HG03469 (cell line): Measurements from ENCODE around the gene CHTOP.

Experiments used
- ATAC-seq: cut with Tn5 transposase; IDR thresholded peaks from one replicate; pipeline ENCODE4 v1.9.1; 2021; ENCODE audit warnings: mild to moderate bottlenecking, moderate library complexity, moderate number of reproducible peaks; ENCODE audit not compliant: unreplicated experiment

CHTOP gene

DNA sequence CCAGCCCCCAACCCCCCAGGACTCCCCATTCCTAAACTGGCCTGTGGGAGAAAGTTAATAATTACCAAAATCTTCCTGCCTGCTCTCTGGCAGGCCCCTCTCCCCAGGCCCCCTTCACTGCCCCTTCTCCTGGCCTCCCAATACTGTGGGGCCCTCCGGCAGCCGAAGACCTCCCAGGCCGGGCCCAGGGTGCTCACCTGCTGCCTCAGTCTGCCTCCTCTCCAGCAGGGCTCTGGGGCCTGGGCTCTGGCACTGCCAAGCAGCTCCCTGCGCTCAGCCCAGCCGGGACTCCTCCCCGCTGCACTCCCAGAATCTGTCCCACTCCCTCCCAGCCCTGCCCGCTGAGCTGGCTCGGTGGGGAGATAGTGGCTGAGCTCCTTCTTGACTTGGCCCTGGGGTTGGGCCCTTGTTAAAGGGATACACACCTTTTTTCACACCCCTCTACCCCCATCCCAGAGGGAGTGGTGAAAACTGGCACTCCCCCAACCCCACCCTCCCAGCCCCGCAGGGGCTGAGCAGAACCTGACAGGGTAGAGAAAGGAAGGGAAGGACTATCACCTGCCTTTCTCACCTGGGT, 21.0 kb upstream of the CHTOP start, which contains the start of gene S100A16:
TSS of gene S100A16 (minus strand) at position 383 of the 577 bp plus-strand sequence. CDS start 4,986 bp downstream, outside the sequence.
- ATAC-seq: no peak

GRCh38 chr1:153613406-153613805, 20.5 kb upstream of the CHTOP start:
- no peak for ATAC-seq

DNA sequence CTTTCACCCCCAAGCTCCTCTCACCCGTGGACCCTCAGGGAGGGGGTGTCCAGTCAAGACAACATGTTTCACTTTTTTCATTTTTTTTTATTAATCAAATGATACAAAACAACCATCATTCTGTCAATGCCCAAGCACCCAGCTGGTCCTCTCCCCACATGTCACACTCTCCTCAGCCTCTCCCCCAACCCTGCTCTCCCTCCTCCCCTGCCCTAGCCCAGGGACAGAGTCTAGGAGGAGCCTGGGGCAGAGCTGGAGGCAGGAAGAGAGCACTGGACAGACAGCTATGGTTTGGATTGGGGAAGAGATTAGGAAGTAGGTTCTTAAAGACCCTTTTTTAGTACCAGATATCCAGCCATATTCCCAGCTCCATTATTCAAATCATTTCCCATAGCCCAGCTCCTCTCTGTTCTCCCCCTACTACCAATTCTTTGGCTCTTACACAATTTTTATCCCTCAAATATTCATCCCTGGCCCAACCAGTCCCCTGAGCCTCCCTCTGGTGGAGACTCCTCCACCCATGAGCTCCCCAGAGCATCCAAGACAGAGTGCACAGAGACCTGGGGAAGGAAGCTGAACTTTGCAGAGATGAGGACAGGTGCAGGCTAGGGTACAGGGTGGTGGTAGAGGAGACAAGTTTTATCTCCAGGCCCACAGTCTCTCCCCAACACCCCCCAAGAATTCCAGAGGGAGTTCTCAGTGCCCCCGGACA, 19.5 kb upstream of the CHTOP start:
- no peak for ATAC-seq

GRCh38 chr1:153614906-153615305, 19.0 kb upstream of the CHTOP start:
- no peak for ATAC-seq

DNA sequence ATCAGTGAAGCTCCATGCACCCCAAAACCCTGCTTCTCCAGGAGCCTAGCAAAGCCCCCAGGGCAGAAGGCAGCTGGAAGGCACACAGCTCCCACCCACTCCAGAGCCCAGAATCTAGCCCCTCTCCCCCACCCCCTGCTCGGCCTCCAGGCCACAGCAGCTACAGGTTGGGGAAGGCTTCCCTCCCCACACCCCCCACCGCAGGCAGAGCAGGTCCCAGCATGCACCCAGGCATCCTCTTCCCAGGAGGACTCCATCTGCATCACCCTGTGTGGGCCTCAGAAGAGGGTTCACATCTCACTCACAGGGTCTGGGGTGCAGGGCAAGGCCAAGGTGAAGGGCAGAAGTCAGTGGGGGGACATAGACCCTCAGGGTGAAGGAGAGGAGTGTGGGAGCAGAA, 18.5 kb upstream of the CHTOP start:
- no peak for ATAC-seq

DNA sequence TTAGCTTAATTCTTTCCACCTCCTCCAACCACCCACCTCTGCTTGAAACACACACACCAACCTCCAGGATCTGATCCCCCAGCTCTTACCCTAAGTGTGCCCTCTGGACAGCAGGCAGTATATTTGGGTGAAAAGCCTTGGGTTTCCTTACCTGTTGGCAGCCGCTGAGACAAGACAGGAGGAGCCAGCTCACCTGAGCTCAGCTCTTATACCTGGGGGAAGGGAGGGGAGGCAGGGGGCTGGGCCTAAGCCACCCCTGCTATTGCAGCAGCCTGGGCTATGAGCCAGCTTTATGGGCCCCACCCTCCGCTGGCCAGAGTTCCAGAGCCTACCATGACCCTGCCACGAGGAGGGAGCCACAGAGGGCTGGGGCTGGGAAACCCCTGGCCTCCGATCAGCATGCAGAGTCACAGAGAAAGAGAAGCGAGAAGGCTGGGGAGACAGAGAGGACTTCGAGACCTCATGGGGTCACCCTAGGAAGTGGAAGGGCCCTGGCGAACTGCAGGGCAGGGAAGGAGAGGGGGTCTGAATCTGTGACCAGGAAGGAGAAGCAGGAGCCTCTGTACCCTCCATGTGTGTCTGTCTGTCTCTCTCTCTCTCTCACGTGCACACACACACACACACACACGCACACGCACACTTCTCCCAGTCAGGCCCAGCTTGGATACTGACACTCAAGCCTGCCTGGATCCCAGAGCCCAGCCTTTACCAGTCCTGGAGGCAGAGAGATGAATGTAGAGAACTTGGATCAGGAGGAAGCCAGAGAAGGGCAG, 17.5 kb upstream of the CHTOP start, which contains the start of gene S100A14:
TSS of gene S100A14 (minus strand) at position 182 of the 773 bp plus-strand sequence. CDS start 467 bp downstream, outside the sequence.
- ATAC-seq: no peak

DNA sequence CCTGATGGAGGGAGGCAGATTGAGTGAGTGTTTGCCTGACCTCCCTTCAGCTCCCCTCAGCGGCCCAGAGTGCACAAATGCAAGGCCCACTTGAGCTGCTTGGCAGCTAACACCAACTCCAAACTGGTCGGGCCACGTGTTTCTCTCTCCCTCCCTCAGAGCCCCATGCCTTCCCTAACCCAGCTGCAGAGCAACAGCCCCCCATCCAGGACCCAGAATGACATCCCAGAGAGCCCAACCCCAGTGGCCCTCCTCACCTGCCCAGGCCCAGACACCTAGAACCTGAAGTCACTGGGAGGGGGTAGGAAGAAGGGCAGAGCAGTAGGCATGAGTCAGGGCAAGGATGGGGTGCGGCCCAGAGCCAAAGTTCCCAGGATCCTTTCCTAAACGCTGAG, 17.0 kb upstream of the CHTOP start:
- ATAC-seq: no peak

GRCh38 chr1:153617663-153618062, 16.2 kb upstream of the CHTOP start:
- ATAC-seq: no peak

DNA sequence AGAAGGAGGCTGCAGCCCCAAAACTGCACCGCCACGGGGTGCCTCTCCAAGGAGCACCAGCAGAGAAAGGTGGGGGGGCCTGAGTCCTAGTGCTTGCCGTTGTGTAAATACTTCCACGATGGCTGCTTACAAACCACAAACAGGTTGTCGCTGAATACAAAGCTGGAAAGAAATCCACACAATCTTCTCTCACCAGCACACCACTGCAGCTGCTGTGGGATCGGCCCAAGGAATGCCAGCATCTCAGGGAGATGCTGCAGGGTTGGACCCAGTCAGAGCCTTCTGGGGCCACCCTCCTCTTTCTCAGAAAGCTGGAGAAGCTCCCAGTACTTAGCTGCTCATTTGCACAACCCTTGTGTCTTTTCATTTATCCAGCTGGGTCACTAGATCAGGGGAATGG, 14.7 kb upstream of the CHTOP start:
- no peak for ATAC-seq

DNA sequence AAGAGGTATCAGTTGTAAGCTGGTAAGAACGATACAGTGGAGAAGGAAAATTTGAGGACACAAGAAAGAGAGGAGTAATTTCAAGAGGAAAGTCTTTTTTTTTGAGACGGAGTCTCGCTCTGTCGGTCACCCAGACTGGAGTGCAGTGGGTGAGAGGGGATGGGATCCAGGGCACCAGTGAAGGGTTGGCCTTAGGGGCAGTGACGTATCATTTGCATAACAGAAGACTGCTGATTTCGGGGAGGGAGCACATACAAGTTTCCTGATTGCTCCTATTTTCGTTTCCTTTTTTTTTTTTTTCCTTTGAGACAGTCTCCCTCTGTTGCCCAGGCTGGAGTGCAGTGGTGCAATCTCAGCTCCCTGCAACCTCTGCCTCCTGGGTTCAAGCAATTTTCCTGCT, 10.8 kb upstream of the CHTOP start:
- no peak for ATAC-seq

- no peak for ATAC-seq
These were observed 8.8 kb upstream of the CHTOP start for GRCh38 chr1:153624965-153625611.

GRCh38 chr1:153626477-153626903, 7.4 kb upstream of the CHTOP start:
- no peak for ATAC-seq

DNA sequence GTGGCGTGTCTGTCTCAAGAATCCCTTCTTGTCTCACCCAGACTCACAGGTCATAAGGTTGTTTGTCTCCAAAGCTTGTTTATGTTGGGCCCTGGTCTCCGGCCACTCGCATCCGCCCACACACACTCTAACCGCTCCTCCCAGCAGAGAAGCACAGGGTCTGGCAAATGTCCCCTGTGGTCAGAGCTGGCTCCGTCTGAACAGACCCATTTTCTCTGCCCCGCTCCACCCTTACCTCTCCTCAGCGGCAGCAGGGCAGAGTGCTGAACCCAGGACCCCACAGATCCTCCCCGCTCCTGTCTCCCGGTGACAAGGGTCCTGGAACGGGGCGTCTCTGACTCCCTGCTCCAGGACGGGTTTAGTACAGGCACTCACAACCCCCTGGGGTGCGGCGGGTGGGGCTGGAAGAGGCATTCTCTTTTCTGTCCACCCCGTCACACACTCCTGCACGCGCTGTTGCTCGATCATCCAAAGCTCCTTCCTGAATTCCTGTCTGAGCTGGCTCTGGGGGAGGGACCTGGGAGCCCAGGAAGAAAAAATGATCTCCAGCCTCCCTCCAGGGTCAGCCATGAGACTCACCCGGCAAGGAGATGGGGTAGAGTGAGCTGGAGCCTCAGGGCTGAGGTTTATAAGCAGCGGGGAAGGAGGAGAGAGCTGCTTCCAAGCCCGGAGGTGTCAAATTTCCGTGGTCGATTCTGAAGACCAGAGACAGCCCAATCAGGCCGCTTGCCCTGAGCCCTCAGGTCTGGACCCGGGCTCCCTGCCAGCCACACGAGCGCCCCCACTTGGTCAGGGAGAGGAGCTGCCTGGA, 6.8 kb upstream of the CHTOP start, which contains the start of gene S100A13:
TSS of gene S100A13 (minus strand) at position 602 of the 811 bp plus-strand sequence. CDS start 1,033 bp downstream, outside the sequence.
- ATAC-seq: no peak

DNA sequence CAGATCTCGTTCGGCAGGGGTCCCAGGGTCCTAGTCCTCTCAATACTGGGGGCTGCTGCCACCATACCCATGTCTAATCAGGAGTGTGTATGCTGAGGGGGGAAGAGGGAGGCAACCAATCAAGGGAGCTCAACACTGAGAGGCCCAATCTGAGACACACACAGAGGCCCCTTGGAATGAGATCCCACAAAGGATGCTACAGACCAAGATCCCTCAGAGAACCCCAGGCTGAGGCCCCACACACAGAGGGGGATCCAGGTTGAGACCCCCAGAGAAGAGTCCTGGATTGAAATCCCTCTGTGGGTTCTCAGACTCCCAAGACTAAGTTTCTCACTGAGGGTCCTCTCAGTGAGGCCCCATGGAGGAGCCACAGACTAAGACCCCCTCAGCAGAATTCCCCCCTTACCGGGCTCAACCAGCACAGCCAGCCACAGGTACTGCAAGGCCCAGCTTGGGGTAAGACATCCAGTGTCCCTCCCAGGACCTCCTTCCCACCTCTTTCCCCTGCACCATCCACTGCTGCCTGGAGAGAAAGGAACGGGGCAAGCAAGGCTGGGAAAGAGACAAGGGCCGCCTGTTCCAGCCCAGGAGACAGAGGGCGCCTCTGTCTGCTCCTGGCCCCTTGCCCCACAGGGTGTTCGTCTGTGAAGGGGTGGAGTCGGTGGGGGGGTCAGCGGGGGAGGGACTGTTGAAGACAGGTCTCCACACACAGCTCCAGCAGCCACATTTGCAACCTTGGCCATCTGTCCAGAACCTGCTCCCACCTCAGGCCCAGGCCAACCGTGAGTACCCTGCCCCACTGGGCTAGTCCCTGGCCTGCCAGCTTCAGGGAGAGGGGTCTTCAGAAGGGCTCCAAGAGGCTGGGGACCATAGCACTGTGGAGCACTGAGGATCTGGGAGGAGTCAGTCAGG, 5.9 kb upstream of the CHTOP start, which contains the start of gene S100A1:
TSS of gene S100A1 (plus strand) at position 720 of the 912 bp plus-strand sequence. CDS start 2,088 bp downstream, outside the sequence.
- ATAC-seq: no peak

DNA sequence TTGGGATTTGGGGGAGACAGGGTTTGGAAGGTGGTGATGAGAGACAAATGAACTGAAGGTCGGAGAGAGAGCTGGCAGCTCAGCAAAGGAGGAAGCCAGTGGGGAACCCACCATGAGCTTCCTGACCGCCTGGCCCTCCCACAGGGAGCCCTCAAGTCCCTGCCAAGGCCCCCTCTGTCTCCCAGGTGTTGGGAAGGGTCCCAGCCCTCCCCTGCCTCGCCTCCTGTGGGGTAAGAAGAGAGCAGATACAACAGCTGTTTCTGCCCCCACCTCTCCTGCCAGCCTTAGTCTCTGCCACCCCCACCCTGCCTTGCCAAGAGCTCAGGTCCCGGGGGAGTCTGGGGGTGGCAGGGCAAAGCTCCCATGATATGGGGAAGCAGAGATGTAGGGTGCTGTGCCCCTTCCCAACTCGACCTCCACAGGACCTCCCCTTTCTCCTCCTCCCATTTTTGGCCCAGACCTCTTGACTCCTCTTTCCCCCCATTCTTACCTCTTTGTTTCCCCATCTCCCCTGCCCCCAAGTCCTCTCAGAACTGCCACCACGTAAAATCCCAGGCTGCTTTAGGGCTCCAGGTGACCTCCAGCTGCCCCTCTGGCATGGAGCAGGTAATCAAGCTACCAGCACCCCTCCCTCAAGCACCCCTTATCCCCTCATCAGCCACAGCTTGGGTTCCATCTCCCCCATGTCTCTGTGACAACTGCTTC, 5.1 kb upstream of the CHTOP start:
- no peak for ATAC-seq

DNA sequence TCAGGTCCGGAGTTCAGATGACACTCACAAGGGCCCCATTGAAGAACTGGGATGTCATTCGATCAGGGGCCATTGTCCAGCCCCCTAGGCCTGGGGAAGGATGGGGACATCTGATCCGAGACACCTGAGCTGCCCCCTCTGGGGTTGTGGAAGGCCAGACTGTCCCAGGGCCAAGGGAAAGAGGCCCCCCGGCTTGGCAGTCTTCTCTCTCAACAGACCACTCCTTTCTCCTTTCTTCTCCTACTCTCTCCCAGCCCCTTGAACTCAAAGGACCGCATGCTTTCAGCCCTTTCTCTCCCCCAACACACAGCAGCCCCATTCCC, 4.6 kb upstream of the CHTOP start:
- ATAC-seq: no peak

- no peak for ATAC-seq
These were observed 3.9 kb upstream of the CHTOP start for GRCh38 chr1:153629971-153630370.

DNA sequence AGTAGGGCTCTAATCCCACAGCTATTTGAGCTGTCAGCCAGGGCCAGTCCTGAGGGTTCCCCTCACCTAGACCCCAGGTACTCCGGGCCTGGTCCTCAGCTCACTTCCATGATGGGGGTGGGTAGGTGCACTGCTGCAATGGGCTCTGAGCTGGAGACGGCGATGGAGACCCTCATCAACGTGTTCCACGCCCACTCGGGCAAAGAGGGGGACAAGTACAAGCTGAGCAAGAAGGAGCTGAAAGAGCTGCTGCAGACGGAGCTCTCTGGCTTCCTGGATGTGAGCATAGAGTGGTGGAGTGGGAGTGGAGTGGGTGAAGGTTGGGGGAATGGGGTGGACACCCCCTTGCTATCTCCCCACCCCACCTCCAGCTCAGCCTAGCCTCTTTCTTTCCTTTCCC, 3.5 kb upstream of the CHTOP start:
- ATAC-seq: no peak
